GM19395 (cell line): ENCODE measurements around the gene SCMH1.

Experiments
- ATAC-seq: cut with Tn5 transposase; IDR thresholded peaks from one replicate; pipeline ENCODE4 v1.9.1; 2021; ENCODE audit warnings: mild to moderate bottlenecking, moderate library complexity; ENCODE audit not compliant: unreplicated experiment

SCMH1 gene

DNA sequence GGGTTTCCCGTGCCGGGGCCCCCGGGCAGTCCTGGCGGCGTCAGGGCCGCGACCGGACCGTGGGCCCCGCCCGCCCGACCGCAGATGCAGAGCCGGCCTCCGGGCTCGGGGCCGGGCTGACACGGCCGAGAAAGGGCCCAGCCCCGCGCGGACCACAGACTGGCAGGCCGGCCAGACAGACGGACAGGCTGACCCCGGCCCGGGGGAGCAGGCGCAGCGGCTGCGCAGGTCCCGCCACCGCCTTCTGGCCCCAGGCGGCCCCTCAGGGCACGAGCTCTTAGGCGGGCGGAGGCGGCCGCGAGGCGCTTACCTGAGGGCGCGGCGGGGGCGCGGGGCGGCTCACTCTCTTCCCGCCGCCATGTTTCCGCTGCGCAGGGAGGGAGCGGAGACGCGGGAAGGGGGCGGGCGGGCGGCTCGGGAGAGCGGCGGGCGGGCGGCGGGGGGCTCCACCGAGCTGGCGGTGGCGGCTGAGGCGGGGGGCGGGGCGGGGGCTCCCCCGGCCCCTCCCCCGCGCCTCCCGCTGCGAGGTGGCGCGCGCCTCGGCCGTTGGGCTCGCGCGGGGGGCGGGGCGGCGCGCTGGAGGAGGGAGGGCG, at the start of gene SCMH1:
SCMH1 (minus strand) TSS at position 558 of the 593 bp plus-strand sequence. CDS start 56,173 bp downstream, outside the sequence.
- peak; percentile 34 for ATAC-seq

DNA sequence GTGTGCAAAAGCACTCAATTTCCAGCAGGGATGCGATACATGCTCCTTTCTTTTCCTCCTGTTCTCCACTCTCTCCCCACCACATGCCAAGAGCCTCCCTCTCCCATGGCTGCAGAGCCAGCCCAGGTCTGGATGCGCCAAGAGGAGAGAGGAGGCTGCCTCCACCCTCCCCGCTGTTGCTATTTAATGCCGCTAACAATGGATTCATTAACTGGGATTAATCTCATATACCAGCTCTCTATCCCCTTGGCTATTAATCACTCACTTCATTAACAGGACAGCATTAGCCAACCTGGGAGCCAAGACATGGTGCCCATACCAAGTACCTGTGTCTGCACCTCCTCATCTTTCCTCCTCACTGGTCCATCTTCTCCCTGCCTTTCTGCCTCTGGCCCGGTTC, 49.1 kb upstream of the SCMH1 start:
- ATAC-seq, result no peak

DNA sequence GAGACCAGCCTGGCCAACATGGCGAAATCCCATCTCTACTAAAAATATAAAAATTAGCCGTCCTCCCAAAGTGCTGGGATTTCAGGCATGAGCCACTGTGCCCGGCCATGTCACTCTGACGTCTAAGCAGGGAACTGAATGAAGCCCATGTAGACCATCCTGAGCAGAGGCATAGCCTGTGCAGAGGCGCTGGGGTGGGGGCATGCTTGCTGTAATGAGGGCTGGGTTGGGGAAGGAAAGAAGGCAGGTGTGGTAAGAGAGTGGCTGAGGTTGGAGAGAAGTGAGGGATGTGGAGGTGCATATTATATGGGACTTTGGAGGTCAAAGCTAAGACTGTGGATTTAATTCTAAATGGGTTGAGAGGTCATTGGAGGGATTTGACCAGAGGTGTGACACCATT, 47.1 kb upstream of the SCMH1 start:
- ATAC-seq, result no peak

DNA sequence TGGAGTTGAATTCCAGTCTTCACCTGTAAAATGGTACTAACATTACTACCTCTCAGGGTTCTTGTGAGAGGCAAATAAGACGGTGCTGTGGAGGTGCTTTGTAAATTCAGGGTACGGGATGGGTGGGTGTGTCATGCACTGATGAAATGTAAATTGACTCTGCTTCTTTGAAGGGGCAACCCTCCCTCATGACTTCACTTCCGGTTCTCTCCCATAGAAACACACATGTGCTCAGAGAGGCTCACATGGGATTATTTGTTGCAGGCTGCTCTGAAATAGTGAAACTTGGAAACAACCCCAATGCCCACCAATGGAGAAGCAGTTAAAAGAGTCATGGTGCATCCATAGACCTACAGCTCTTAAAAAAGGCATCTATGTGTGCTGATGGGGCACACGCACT, 44.9 kb upstream of the SCMH1 start:
- no peak for ATAC-seq

DNA sequence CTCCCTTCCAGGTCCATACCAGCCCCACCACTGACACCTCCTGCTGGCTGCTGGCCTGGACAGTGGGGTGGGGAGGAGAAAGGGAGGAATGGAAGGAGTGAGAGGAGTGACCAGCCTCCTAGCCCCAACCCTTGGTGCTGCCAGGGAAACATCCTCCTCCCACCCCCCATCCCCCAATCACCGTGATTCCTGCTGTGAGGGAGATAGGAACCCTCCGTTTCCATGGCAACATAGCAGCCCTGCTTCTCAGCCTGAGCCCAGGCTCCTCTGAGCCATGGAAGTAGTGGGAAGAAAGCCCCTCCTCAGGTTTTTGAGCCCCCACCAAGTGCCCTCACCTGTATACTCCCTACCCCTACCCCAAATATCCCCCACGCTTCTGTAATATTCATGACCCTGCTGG, 44.4 kb upstream of the SCMH1 start:
- no peak for ATAC-seq

DNA sequence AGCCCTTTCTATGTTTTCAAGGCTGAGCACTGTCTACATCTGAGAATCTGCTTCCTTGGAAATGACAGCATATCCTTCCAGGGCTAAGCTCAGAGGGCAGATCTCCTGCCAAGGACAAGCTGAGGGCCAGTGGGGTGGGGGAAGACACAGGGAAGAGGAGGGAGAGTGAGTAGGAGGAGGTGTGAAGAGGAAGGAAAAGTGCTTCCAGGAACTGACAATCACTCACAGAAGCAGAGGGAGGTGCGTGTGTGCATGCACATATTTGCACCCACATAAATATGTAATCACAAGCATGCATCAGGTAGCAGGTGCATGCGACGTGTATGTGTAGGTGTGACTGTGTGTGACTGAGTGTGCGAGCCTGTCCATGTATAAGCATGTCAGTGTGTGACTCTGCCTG, 43.7 kb upstream of the SCMH1 start:
- no peak for ATAC-seq

DNA sequence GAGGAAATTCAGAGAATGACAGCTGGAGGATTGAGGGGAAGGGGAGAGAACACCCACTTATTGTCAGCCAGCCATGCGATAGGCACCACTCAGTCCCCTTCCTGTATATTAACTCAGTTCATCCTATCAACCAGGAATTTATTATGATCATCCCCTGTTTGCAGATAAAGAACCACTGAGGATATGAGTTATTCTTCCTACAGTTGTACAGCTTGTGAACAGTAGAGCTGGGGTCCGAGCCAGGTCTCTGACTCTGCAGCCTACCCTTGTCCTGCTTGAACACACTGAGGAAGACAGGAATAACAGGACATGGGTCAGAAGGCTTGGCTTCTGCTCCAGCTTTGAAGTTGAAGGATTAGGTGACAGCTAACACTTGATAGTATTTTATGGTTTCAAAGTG, 42.0 kb upstream of the SCMH1 start:
- ATAC-seq, result no peak

DNA sequence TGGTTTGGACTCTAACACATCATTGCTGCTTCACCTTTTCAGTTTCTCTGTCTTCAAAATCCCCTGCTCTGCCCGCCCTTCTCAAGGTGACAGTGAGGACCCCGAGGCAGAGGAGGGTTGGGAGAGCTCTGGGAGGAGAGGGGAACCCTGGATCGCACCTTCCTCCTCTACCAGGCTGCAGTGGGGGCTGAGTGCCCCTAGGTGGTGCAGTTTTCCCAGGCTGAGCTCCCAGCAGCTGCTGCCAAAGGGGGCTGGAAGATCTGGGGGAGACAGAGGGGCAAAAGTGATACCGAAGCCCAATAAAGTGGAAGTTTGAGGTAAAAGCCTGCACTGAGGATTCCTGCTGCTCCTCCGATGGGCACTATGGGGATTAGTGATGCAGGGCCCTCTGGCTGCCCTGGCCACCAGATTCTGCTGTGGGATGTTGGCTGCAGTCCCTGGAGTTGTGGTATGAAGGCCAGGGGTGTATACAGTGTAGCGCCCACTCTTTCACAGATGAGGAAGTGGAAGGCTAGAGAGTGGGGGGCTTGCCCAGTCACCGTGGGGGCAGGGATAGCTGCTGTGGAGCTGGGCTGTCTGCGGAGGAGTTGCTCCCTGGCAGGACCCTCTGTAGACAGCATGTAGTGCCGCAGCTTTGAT, 40.7 kb upstream of the SCMH1 start:
- ATAC-seq, result no peak

DNA sequence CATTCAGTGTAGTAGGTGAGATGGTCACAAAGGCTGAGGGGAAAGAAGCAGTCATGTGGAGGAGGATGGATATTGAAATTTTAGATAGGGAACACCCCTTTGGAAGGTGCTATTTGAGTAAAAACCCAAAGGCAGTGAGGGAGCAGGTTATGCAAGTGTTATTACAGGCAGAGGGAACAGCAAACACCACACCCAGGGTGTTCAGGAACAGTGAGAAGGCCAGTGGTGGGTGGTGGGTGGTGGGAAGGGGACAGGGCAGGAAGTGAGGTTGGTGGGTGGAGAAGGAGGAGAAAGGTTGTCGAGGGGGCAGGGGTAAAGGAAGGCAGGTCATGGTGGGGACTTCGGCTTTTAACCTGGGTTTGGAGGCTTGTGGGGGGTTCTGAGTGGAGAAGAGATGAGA, 39.2 kb upstream of the SCMH1 start:
- ATAC-seq, result no peak

DNA sequence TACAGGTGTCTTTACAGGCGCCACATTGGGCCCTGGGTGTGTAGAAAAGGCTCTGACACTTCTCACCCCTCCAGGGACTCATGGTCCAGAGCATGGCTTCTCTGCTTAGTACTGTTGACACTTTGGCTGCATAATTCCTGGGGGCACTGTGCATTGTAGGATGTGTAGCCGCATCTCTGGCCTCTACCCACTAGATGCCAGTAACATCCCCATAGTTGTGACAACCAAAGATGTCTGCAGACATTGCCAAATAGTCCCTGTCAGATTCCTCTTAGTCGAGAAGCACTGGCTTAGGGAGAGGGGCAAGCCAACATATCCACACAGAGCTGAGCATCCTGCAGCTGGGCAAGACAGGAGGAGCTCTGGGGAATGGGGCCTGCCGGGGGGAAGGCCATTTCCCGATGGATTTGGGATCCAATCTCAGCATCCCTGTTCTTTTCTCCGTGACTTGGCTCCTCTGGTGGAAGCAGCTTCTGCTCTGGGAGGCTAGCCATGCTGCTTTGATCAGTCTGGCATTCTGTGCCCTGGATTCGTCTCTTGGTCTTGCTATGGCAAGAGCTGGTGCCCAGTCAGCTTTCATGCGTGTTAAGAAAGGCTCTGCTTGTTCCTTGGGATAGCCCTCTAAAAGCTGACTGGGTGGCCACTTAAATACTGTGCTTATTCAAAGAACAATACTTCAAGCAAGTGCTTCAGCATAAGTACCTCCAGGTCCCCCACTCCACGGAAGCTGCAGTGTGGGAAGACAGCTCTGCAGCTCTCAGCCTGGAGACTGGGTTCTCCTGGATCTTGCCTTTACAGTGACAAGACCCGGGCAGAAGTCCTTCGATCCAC, 38.3 kb upstream of the SCMH1 start:
- no peak for ATAC-seq

DNA sequence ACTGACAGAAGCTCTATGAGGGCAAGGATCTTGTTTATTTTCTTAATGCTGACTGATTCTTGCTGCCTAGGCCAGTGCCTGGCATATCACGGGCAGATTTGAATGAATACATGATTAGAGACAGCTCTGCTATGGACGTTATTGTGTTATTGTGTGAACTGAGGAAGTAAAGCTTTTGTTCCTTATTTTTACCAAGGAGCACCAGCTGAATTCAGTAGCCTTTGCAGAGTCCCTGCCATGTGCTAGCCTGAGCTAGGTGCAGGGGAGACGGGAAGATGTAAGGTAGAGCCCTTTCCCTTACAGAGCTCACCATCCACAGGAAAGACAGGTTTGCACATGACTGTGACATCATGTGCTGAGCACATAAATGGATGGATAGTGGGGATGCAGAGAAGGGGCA, 36.0 kb upstream of the SCMH1 start:
- ATAC-seq, result no peak

DNA sequence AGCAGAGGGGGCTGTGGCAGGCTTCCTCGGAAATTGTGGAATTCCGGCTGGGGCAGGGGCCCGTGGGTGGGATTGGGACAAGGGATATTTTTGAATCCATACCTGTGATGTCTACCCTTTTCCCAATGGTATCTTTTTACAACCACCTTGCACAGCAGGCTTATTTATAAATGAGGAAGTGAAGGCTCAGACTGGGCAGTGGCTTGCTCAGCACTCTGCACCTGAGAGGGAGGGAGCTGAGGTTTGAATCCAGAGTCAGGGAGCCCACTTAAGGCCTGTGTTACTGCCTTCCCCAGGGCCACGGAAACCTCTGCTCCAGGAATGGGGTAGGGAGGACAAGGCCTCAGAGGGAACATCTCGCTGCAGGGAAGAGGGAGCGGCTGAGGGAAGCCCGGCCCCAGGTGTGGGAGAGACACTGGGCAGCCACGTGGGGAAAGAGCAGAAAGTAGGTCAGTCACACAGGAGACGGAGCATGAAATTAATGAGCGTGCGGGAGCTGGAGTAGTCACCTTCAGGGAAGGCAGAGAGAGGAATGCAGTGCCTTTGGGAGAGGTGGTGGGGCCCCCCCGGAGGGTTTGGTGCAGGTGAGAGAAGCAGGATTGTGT, 35.4 kb upstream of the SCMH1 start:
- ATAC-seq, result no peak

DNA sequence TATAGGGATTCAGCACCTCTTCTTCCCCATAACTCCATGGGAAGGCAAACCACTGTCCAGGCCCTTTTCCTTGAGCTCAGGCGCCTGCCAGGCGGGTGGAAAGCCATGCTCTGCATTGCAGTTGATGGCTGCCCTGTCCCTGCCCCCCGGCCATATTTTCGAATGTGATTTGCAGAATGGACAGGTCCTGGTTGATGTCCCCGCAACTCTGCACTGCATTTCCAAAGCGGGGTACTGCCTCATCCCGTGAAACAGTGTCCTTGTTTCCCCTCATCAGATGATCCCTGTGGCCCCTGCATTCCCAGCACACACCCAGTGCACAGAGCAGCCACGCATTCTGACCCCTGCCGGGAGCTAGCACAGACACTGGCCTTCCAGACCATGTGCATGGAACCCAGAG, 33.7 kb upstream of the SCMH1 start:
- no peak for ATAC-seq

DNA sequence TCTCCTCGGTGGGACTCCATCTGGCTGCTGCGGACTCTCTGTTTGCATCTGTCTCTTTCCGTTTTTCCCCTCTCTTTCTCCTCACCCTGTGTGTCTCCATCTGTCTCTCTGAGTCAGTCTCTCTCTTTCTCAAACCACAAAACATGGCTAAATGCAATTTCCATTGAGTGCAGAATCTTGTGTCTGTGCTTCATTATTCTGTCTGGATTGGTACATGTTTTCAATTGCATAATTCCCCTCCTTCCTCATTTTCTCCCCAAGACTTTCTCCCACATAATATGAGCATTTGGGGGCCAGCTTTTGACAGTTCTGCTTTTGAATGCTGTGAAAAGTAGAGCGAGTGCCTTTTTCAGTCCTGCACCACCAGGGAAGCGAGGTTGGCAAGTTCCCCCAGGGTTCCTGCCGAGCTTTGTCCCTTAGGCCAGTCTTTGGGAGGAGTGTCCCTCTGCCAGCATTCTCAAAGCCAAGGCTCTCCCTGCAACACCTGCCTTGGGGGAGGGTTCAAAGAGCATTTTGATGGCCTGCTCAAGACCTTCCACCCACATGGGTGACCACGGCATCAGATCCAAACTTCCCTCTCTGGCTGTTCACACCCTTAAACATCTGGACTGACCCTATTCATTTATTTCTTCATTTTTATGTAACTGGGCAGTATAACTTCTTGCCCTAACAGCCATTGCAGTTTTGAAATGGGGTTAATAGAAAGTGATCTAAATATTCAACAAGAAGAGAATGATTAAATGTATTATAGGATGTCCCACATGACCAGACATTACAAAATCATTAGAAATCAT, 32.8 kb upstream of the SCMH1 start:
- no peak for ATAC-seq

DNA sequence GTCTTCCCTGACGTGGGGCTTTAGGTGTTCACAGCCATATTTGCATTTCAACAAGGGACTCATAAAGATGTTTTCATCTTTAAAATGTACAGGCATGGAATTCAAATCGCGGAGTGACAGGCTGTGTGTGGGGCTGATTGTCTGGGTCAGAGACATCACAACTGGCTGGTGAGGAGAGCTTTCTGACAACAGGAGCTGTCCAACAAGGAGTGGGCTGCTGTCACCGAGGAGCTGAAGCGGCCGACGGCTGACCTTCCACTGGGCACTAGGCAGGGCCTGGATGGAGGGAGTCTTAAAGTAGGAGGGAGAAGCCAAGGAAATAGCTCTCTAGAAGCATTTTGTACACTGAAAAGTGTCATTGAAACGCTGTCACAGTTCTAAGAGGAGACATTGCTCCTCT, 30.5 kb upstream of the SCMH1 start:
- ATAC-seq, result no peak

DNA sequence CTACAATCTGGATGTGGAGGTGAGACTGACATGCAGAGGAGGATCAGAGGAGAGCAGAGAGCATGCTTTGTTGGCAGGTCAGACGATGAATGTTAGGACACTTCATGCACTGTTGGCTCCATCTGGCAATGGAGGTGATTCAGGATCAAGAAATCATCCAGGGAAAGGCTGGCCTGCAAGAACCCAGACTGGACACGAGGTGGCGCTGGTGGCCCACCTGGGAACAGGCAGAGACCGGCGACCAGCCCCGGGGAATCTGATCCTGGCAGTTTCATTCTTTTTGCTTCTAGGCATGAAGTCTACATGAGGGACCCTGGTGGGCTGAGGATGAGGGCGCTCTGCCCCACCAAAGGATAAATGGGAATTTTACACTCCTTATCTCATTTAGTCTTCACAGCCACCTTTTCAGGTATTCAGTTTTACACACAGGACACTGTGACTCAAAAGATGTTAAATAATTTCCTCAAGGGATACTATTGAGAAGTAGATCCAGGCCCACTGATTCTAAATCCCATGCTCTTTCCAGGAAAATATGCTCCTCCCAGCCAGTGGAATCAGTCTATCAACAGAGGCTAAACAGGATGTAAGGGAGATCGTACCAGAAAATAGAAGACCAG, 26.2 kb upstream of the SCMH1 start:
- no peak for ATAC-seq

DNA sequence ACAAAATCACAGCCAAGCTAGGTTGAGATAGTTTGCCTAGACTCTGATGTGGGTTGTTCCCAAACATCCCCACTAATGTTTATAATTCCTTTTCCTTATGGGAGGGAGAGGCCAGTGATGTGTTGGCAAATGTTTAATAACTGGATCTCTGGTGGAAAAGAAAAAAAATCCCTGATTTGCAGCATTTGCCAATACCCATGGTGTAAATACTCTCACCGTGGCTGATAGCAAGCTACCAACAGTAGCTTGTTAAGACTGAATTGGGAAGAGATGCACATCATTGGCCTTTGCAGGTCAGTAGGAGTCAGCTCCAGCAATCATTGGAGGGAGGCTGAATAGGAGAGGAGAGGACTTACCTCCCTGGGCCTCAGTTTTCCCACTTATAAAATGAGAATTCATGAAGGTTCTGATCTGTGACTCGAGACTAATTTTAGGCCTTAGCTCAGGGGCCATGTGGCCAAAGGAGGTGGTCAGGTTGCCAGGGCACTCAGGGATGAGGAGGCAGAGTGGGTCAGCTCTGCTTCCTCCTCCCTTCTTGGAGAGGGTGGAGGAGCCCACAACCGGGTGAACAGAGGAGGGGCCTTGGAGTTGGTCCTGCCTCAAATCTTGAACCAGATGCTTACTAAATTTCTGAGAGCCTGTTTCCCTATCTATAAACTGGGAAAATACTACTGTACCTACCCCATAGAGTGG, 20.0 kb upstream of the SCMH1 start:
- no peak for ATAC-seq

DNA sequence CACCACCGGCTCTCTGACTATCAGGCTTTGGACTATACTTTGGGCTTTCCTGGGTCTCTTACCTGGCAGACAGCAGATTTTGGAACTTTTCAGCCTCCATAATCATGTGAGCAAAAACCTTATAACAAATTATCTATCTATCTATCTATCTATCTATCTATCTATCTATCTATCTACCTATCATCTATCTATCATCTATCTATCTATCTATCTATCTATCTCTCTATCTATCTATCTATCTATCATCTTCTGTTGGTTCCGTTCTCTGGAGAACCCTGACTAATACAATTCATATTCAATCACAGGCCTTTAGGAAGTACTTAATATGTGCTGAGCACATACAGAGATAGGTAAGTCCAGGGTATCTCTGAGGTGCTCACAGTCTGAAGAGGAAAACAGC, 18.7 kb upstream of the SCMH1 start:
- ATAC-seq, result no peak

DNA sequence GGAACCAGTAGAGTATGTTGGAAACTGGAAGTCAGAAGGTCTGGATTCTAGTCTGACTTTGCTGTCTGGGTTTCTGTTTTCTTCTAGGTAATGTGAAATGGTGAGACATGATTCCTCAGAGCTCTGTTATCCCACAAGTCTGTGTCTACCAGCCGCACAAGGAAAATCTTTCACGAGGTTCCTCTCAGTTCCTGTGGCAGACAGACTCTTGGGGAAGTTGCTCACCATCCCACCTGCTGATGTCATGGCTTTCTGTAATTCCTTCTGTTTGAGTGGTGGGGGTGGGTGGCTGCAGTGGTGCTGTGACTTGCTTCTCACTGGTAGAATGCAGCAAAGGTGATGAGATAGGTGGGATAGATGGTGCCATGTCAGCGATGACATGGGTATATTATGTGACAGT, 17.1 kb upstream of the SCMH1 start:
- no peak for ATAC-seq

DNA sequence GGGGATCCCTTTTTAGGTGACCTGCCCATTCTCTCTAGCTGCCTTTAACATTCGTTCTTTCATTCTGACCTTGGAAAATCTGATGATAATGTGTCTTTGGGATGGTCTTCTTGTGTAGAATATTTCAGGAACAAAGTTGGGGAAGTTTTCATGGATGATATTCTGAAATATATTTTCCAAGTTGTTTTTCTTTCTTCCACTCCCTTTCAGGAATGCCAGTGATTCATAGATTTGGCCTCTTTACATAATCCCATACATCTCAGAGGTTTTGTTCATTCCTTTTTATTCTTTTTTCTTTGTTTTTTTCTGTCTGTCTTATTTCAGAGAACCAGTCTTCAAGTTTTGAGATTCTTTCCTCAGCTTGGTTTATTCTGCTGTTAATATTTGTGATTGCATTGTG, 13.9 kb upstream of the SCMH1 start:
- no peak for ATAC-seq
